NCI-H146 treated with DMSO at 0.1 percent for 48 hours (cell line): ENCODE results near the gene CAND2.
"Not testable (repeated sequence)": the region's sequence is repeated elsewhere in the genome, so short reads cannot be mapped to it uniquely, and the experiment has no call there.

Experiments used
- DNase-seq: peaks from one replicate; lab custom pipeline; 2025; ENCODE audit not compliant: unreplicated experiment; lab: John Stamatoyannopoulos, UW

Gene CAND2

DNA sequence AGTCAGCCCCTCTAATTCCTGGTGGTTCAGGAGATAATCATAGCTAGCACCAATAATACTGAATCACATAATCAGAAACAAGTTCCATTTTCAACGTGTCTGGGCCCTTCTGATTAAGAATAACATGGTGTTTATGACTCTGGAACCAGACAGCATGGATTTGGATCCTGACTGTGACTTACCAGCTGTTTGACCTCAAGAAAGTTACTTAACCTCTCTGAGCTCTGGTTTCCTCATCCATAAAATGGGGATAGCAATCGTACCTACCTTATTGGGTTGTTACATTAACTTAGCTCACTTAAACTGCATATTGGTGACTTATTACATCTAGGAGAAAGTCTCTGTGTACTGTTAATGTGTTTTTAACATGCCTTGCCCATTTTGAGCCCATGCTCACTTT lies 26.7 kb upstream of the CAND2 start:
- DNase-seq: no peak

DNA sequence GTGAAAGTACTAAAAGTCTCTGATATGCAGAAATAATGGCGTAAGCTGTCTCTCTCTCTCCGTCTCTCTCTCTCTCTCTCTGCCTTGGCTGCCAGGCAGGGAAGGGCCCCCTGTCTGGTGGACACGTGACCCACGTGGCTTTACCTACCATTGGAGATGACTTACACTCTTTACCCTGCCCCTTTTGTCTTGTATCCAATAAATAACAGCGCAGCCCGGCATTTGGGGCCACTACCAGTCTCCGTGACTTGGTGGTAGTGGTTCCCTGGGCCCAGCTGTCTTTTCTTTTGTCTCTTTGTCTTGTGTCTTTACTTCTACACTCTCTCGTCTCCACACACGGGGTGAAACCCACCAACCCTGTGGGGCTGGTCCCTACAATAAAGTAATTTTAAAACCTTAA lies 25.2 kb upstream of the CAND2 start:
- no peak for DNase-seq

DNA sequence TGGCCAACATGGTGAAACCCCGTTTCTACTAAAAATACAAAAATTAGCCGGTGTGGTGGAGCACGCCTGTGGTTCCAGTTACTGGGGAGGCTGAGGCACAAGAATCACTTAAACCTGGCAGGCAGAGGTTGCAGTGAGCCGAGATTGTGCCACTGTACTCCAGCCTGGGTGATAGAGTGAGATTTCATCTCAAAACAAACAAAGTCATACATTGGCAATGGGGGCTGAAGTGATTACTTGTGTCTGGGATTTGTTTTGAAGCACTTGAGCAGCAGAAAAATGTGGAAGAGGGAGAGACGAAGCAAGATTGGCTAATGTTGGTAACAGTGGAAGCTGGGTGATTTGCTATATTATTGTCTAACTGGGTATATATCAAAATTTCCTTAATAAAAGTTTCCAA lies 24.0 kb upstream of the CAND2 start:
- no peak for DNase-seq

DNA sequence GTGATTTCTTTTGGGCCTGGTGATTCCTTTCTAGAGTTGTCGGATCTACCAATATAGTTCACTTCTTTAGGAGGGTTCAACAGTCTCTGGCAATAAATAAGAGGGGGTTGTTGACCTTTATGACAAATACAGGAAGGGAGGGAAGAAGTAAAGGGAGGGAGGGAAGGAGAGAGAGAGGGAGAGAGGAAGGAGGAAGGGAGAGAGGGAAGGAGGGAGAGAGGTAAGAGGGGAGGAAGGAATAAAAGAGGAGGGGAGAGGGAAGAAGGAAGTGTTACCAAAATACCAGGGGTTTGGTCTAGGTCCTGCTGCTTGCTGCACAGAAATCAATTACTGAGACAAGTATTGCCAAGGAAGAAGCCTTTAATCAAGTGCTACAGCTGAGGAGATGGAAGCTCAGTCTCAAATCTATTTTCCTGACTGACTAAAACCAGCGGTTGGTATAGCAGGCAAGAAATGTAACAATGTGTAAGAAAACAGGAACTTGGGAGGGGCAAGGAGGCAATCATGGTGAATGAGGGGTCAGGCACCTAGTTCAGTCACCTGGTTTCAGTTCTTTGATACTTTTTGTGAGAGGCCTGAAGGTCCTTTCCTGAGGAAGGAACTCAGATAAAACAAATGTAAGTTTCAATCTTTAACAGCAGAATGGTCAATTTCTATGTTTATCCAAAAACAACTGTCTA lies 23.3 kb upstream of the CAND2 start:
- DNase-seq: no peak

DNA sequence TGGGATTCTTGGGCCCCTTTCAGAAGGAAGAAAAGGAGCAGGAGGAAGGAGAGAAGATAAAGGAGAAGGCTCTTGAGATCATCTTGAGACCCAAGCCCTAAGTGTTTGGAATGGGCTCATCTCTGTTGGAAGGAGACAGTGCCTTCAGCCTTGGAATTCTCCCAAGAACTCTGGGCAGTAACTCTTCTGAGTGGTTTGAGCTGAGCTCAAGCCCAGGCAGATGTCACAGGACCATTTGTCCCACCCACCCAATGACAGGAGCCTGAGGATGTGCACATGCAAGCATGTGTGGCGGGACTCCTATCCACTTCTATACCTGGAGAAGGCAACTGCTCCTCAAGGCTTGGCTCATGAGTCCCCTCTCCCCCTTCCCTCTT lies 22.8 kb upstream of the CAND2 start:
- DNase-seq: no peak

GRCh38 chr3:12774619-12775018 lies 21.9 kb upstream of the CAND2 start:
- DNase-seq: no peak

GRCh38 chr3:12775226-12775625 lies 21.3 kb upstream of the CAND2 start:
- no peak for DNase-seq

DNA sequence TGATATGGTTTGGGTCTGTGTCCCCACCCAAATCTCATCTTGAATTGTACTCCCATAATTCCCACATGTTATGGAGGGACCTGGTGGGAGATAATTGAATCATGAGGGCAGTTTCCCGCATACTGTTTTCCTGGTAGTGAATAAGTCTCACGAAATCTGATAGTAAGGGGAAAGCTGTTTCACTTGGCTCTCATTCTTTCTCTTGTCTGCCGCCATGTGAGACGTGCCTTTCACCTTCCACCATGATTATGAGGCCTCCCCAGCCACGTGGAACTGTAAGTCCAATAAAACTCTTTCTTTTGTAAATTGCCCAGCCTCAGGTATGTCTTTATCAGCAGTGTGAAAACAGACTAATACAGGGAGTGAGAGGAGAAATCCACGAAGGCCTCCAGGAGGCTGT lies 20.5 kb upstream of the CAND2 start:
- DNase-seq: not testable (repeated sequence)

GRCh38 chr3:12777171-12777570 lies 19.3 kb upstream of the CAND2 start:
- DNase-seq: no peak

GRCh38 chr3:12780751-12781150 lies 15.7 kb upstream of the CAND2 start:
- DNase-seq: no peak

GRCh38 chr3:12782172-12782815 lies 14.2 kb upstream of the CAND2 start:
- DNase-seq: no peak

GRCh38 chr3:12785096-12785495 lies 11.4 kb upstream of the CAND2 start:
- no peak for DNase-seq

- peak; percentile 9 for DNase-seq
Observed at GRCh38 chr3:12787346-12787745, 9.1 kb upstream of the CAND2 start.

GRCh38 chr3:12787967-12788690 lies 8.4 kb upstream of the CAND2 start:
- DNase-seq: not testable (repeated sequence)

DNA sequence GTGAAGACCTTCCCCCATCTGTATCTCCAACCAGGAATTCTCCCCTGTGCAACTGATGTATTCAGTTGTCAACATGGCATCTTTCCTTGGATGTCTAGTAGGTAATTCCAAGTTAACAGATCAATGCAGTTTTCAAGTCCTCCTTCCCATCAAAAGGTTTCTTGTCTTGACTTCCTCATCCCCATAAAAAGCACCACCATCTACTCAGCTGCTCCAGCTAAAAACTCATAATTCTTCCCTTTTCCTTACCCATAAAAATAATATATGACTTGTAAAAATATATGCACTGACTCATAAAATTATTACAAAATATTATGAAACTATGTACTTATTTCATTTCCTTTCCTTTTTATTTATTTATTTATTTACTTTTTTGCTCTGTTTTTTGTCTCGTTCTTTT lies 5.0 kb upstream of the CAND2 start:
- no peak for DNase-seq

- no peak for DNase-seq
Observed at GRCh38 chr3:12793701-12794100, 2.8 kb upstream of the CAND2 start.

GRCh38 chr3:12797124-12797891 lies 828 bp downstream of the CAND2 start:
- DNase-seq: no peak

DNA sequence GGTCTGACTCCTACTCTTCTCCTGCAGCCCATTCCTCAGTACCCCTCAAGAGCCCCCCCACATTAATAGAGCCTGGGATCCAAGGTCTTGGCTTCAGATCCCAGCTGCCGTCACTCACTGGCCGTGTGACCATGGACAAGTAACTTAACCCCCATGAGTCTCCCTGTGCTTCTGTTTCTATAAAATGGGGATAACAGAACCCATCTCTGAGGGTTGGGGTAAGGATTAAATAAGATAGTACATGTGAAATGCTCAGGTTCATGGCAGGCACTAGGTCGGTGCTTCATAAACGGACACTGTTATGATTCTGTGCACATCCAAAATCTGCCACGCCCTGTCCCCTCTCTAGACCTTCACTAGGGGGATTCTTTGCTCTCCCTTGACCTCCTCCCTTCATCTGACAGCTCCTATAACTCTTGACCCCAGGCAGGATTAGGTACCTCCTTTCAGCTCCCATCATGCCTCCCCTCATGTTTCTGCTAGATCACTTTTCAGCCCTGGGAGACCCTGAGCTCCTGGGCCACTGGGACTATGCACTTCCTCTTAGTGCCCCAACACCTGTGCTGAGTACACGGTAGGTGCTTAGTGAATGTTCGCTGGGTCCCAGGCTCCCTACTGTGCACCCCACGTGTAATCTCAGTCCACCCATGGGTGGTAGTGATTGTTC lies 1.5 kb downstream of the CAND2 start:
- DNase-seq: no peak

DNA sequence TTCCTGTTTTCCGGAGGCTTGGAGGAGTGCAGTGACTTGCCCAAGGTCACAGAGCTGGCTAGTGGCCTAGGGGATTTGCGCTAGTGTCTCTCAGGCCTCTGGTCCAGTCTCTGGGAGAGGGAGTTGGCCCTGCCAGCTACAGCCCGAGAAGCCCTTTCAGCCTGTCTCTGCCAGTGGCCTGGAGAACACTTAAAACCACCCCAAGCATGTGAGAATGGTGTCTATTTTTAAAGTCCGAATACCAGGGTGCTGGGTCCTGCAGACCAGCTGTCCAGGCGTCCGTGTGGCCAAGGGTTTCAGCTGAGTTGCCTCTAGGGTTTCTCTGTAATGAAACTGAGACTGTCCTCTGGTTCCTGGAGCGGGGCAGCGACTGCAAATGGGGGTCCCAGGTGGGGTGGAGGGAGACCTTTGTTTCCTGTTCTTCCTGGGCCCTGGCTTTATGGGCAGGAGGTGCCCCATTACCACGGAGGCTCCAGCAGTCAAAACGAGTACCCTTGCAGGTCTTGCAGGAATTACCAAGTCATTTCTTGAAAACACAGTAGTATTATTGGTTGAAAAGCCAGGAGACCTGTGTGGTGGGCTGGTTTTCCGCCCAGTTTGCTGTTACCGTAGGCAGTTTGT lies 2.2 kb downstream of the CAND2 start:
- DNase-seq: no peak

DNA sequence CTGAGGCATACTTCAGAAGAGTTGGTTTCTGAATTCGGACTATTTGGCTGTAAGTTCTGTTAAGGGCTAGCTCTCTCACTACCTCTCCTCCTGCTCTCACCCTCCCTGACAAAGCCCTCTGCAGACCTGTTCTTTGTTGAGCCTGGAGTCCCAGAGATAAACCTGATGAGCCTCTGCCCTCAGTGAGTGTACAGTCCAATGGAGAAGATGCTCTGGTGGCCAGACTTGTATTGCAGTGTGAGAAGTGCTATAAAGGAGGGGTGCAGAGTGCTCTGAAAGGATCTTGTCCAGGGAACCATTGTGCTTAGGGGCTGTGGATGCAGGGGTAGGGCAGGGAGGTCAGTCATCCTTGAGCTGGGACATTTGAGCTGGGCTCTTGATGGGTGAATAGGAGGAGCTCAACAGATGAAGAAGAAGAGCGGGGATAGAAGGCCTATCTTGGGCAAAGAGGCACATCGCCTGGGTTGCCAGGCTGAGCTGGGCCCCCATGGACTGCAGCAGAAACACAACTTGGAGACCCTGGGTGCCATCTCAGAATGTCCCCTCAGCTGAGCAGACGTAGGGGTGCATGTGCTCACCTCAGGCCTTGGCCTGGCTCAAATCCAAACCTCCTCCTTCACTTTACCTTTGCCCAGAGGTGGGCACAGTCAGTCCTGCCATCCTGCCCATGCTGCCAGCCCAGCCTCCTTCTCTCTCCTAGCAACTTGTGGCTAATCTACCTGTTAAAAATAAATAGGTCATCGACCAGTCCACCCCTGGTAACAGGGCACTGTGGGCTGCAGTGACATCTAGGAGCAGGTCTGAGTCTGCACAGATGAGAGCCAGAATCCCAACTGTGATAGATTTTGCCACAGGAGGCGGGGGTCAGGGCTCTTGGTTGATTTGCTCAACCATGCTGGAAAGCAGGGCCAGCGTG lies 3.3 kb downstream of the CAND2 start:
- DNase-seq: no peak
